Activated T-helper 2 cell treated with anti-CD3 and anti-CD28 coated beads, Interferon-gamma antibody, Interleukin-2, Interleukin-4, amounts not matched to agents 10 μg/mL and 5 μg/mL and 100 μg/mL, durations not matched to agents 14 hours and 24 hours and 36 hours (primary cell): ENCODE results near the gene GATA6. TPM values are rescaled to one million over a fixed set of nuclear protein-coding genes. Genes with fewer than 3 reads are reported as not detected.

Experiments used
- total RNA-seq: library from RNA; stranded (reverse); gene quantifications from 2 replicates; pipeline ENCODE4 v1.2.3, GENCODE V29; 2022

GATA6 gene
- total RNA-seq, 1 donor from 2014 or later, result not detected

Other genes with a start within 250 kb of the GATA6 start
- 0.07 TPM in 1 of 2 replicates, not detected in the other for gene CTAGE1, start 248.3 kb downstream of the GATA6 start, total RNA-seq